Measurements from ENCODE around the gene ZNF813. TPM values are rescaled to one million over a fixed set of nuclear protein-coding genes. Genes with fewer than 3 reads are reported as not detected.
"Not testable (repeated sequence)": the region's sequence is repeated elsewhere in the genome, so short reads cannot be mapped to it uniquely, and the experiment has no call there.

ZNF813 gene
- 0.75 TPM for total RNA-seq
- long read RNA-seq = 0 reads

DNA sequence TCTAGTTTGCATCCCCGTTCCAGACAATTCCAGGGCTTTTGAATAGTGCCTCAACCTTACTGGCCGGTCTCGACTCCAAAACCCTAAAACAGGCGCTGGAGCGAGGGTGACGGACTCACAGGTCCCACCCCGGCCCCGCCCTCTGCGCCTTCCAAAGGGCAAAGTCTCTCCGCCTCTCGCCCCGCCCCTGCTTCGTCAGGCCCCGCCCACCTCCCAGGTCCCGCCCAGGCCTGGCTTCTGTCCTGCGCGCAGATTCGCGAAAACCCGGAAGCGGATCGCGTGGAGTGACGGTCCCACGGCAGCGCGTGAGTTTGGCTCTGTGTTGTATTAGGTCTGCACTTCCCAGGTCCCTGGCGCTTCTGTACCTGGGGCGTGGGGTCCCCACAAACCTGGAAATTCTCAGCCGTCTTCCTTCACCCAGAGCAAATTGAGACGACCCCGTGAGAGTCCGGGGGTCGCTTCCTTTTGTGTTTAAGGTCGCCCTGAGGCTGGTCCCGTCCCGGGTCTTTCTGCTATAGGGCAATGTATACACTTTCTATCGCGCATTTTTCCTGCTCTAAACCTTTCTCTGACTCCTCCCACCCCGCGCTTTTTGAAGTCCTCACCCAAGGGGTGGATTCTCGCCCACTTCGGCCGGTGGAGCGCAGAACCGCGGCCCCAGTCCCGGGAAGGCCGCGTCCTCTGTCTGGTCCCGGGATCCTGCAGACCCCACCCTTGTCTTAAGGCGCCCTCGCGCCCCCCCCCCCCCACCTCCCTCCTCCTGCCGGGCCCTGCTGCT, at the start of gene ZNF813:
Gene ZNF813, plus strand, starts transcription at position 249 of the 778 bp plus-strand sequence. CDS start 16,090 bp downstream, outside the sequence.
- ATAC-seq (ENCODE audit: poor library complexity) (peak; percentile 100), DNase-seq (peak; percentile 97)
- intact Hi-C loops (cut with DNase I) = no loop called here

DNA sequence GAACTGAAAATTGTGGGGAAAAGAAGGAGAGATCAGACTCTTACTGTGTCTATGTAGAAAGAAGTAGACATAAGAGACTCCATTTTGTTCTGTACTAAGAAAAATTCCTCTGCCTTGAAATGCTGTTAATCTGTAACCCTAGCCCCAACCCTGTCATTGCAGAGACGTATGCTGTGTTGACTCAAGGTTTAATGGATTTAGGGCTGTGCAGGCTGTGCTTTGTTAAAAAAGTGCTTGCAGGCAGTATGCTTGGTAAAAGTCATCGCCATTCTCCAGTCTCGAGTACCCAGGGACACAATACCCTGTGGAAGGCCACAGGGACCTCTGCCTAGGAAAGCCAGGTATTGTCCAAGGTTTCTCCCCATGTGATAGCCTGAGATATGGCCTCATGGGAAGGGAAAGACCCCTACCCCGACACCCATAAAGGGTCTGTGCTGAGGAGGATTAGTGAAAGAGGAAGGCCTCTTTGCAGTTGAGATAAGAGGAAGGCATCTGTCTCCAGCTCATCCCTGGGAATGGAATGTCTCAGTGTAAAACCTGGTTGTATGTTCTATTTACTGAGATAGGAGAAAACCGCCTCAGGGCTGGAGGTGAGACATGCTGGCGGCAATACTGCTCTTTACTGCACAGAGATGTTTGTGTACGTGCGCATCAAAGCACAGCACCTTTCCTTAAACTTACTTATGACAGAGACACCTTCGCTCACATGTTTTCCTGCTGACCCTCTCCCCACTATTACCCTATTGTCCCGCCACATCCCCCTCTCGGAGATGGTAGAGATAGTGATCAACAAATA, 46.8 kb upstream of the ZNF813 start:
- ATAC-seq (ENCODE audit: poor library complexity); DNase-seq: not testable (repeated sequence)
- intact Hi-C loops (cut with DNase I) = loop anchor here (10.0 kb wide), 1 partner anchor 324 kb away; no protein-coding TSS in a partner anchor

DNA sequence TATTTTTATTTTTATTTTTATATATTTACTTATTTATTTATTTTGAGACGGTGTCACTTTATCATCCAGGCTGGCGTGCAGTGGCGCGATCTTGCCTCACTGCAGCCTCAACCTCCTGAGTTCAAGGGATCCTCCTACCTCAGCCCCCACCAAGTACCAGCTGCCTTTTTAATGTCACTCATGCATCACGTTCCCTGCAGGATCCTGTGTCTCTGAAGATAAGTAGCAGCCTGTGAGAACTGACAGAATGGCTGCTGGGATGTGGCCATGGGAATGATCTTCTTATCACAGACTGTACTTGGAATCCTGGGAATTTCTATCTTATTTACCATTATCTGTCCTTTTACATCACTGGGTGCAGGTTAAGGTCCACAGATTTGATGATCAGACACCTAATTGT, 45.0 kb upstream of the ZNF813 start:
- intact Hi-C loops (cut with DNase I) = loop anchor here (10.0 kb wide), 1 partner anchor 322 kb away; no protein-coding TSS in a partner anchor
- no peak for ATAC-seq (ENCODE audit: poor library complexity)
- DNase-seq = no peak

DNA sequence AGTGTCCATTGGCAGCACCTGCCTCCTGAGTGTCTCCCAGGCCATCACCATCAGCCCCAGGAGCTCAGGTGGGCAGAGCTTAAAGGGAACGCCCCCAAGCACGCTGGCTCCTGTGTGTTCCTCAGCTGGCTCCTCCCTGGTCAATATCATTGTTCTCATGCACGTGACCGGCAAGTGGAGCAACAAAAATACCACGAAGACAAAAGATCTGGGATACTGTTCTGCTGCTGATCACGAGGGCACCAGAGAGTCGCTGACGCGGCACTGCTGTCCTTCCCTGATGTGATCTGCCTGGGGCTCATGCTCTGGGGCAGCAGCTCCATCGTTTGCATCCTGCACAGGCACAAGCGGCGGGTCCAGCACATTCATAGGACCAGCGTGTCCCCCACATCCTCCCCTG, 44.5 kb upstream of the ZNF813 start:
- peak; percentile 59 for ATAC-seq (ENCODE audit: poor library complexity)
- not testable (repeated sequence) for DNase-seq
- intact Hi-C loops (cut with DNase I) = loop anchor here (10.0 kb wide), 1 partner anchor 322 kb away; no protein-coding TSS in a partner anchor

DNA sequence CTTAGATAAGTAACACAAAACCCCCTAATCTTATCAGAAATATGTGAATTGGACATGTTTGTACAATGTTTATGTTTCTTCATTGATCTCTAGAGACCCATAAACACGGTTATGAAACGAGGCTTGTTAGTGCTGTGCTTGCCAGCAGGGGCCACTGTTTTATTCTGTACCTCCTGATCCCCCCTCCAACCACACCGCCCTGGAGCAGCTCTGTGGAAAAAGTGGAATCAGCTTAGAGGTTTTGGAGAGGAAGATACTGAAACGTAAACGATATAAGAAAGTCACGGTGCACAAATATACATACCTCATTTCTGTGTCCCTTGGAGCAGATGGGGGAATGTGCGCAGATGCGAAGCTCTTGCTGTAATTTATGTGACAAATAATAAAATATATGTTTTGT, 43.9 kb upstream of the ZNF813 start:
- not testable (repeated sequence) for DNase-seq
- peak; percentile 53 for ATAC-seq (ENCODE audit: poor library complexity)
- intact Hi-C loops (cut with DNase I) = loop anchor here (10.0 kb wide), 1 partner anchor 321 kb away; no protein-coding TSS in a partner anchor

DNA sequence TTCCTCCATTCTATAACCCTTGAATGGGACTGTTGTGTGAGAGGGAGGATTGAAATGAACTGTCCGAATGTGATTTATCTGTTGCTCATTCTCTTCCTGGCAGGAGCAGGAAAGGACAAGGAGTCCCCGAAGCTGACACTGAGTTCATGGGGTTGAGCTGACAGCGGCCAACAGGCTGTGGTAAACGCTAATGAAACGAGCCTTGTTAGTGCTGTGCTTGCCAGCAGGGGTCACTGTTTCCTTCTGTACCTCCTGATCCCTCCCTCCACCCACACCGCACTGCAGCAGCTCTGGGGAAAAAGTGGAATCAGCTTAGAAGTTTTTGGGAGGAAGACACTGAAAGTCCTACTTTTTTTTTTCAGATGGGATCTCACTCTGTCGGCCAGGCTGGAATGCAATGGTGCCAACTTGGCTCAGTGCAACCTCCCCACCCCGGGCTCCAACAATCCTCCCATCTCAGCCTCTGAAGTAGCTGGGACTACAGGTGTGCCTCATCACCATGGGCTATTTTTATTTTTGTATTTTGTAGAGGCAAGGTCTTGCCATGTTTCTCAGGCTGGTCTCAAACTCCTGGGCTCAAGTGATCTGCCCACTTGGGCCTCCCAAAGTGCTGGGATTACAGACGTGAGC, 42.5 kb upstream of the ZNF813 start:
- DNase-seq (peak; percentile 81), ATAC-seq (ENCODE audit: poor library complexity) (peak; percentile 97)
- intact Hi-C loops (cut with DNase I) = loop anchor here (10.0 kb wide), 1 partner anchor 320 kb away; no protein-coding TSS in a partner anchor

DNA sequence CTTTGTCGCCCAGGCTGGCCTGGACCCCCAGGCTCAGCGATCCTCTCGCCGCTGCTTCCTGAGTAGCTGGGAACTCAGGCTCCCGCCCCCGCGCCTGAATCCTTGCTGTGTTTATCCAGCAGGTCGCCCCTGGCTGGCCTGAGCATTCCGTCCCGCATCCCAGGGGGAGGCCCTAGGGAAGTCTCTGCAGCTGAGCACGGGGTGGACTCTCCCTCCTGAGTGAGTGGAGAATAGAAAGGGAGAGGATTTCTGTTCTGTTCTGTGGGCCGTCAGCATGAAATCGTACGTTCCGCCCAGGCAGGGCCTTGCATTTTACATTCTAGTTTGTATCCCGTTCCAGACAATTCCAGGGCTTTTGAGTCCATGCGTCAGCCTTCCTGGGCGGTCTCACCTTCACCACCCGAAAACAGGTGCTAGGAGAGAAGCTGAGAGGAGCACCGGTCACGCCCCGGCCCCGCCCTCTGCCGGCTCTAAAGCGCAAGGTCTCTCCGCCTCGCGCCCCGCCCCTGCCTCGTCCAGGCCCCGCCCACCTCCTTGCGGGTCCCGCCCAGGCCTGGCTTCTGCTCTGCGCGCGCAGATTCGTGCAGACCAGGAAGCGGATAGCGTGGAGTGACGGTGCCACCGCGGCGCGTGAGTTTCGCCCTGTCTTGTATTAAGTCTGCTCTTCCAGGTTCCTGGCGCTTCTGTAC, 36.0 kb upstream of the ZNF813 start, which contains the start of gene ZNF761:
Gene ZNF761, plus strand, starts transcription at position 586 of the 689 bp plus-strand sequence. CDS start 15,285 bp downstream, outside the sequence.
- intact Hi-C loops (cut with DNase I) = no loop called here
- ATAC-seq (ENCODE audit: poor library complexity) (peak; percentile 100), DNase-seq (peak; percentile 97)

DNA sequence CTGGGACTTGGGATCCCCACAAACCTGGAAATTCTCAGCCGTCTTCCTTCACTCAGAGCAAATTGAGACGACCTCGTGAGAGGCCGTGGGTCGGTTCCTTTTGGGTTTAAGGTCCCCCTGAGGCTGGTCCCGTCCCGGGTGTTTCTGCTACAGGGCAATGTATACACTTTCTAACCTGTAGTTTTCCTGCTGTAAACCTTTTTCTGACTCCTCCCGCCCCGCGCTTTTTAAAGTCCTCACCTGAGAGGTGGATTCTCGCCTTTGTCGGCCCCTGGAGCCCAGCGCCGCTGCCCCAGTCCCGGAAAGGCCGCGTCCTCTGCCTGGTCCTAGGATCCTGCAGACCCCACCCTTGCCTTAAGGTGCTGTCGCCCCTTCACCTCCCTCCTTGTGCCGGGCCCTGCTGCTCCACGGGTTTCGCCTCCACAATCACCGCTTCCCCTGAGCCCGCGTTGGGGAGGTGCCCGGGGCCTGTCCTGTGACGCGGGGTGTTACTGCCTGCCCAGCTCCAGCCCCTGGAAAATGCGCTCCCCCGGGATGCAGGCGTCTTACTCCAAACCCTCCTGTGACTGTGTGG, 35.4 kb upstream of the ZNF813 start:
- DNase-seq (peak; percentile 50), ATAC-seq (ENCODE audit: poor library complexity) (peak; percentile 42)
- intact Hi-C loops (cut with DNase I) = no loop called here

DNA sequence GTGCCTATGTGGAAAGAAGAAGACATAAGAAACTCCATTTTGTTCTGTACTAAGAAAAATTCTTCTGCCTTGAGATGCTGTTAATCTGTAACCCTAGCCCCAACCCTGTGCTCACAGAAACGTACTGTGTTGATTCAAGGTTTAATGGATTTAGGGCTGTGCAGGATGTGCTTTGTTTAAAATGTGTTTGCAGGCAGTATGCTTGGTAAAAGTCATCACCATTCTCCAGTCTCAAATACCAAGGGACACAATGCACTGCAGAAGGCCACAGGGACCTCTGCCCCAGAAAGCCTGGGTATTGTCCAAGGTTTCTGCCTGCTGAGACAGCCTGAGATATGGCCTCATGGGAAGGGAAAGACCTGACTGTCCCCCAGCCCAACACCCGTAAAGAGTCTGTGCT, 23.7 kb upstream of the ZNF813 start:
- ATAC-seq (ENCODE audit: poor library complexity); DNase-seq; intact Hi-C loops (cut with DNase I): not testable (repeated sequence)

DNA sequence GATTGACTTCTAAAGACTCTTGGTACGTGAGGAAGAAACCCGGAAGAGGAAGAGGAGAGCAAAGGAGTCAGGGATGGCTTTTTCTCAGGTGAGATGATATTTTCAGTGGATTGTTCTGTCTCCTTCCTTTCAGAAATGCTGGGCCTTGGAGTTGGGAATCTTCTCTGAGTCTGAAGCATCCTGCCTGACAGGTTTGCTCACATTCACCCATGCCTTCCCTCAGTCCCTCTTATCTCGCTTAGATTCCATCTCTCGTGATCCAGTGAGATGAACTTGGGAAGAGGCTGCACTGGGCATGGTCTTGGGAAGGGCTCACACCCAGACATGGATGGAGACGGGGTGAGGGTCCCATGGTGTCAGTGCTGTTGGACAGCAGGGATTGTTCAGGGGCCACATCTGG, 20.3 kb upstream of the ZNF813 start:
- intact Hi-C loops (cut with DNase I); DNase-seq; ATAC-seq (ENCODE audit: poor library complexity): not testable (repeated sequence)

DNA sequence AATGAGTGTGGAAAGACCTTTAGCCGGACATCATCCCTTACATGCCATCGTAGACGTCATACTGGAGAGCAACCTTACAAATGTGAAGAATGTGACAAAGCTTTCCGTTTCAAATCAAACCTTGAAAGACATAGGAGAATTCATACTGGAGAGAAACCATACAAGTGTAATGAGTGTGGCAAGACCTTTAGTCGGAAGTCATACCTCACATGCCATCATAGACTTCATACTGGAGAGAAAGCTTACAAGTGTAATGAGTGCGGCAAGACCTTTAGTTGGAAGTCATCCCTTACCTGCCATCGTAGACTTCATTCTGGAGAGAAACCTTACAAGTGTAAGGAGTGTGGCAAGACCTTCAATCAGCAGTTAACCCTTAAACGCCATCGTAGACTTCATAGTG, 11.7 kb upstream of the ZNF813 start:
- intact Hi-C loops (cut with DNase I) = no loop called here
- DNase-seq (no peak), ATAC-seq (ENCODE audit: poor library complexity) (no peak)

DNA sequence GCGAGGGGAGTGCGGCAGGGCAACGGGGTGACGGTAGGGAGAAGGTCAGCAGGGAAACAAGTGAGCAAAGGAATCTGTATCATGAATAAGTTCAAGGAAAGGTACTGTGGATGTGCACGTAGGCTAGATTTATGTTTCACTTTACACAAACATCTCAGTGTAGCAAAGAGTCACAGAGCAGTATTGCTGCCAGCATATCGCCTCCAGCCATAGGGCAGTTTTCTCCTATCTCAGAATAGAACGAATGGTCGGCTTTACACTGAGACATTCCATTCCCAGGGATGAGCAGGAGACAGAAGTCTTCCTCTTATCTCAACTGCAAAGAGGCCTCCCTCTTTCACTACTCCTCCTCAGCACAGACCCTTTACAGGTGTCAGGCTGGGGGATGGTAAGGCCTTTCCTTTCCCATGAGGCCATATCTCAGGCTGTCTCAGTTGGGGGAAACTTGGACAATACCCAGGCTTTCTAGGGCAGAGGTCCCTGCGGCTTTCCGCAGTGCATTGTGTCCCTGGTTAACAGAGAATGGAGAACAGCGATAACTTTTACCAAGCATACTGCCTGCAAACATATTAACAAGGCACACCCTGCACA, 7.3 kb upstream of the ZNF813 start:
- not testable (repeated sequence) for ATAC-seq (ENCODE audit: poor library complexity)

DNA sequence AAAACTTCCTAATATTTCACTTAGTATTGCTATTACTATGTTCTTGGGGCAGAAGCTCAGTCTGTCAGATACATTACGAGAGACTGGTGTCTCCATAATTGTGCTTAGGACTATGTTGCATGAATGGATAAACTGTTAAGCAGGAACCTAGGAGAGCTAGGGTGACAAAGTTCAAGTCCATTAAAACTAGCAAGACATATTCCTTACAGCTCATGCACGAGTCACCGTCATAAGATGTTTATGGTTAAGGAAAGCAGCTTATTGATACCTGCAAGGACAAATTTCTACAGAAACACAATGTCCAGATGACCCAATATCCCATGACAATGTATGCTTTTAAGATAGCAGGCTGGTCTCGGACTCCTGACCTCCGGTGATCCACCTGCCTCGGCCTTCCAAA, 5.7 kb upstream of the ZNF813 start:
- DNase-seq (no peak), ATAC-seq (ENCODE audit: poor library complexity) (no peak)
- intact Hi-C loops (cut with DNase I) = no loop called here

More for the DNA sequence above, 7.3 kb upstream of the ZNF813 start:
- intact Hi-C loops (cut with DNase I); DNase-seq: not testable (repeated sequence)

DNA sequence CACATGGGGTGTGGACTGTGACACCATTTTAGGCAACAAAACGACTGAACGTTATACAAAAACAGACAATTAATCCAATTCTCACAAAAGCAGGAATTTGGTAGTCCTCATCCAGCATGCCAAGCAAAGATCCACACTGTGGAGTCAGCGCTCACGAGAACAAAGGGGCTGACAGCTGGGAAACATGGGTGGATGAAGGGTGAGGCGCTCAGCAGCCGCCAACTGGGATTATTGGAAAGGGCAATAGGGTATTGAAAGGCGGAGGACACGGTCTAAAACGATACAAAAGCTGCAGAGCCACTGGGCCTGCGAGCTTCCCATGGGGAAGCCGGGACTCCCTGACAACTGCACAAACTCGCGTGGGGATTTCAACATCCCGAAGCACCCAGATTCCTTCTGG, 4.7 kb upstream of the ZNF813 start:
- DNase-seq (no peak), ATAC-seq (ENCODE audit: poor library complexity) (no peak)
- intact Hi-C loops (cut with DNase I) = no loop called here

DNA sequence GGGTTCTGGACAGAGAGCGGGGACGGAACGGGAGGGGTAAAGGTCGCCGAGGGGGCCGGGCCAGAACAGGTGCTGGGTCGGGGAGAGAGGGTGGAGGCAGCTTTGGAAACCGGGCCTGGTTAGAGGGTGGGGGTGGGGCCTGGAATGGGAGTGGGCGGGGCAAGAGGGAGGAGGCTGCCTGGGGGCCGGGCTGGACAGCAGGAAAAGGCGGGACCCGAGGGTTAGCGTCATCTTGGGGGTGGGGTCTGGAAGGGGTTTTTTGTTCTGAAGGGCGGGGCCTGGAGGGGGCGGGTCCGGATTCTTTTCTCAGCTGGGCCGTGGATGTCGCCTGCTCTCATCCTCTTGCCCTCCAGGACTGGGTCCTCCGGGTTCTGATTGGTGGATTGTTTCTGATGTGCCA, 4.3 kb upstream of the ZNF813 start:
- no peak for ATAC-seq (ENCODE audit: poor library complexity)
- intact Hi-C loops (cut with DNase I) = no loop called here
- peak; percentile 51 for DNase-seq

DNA sequence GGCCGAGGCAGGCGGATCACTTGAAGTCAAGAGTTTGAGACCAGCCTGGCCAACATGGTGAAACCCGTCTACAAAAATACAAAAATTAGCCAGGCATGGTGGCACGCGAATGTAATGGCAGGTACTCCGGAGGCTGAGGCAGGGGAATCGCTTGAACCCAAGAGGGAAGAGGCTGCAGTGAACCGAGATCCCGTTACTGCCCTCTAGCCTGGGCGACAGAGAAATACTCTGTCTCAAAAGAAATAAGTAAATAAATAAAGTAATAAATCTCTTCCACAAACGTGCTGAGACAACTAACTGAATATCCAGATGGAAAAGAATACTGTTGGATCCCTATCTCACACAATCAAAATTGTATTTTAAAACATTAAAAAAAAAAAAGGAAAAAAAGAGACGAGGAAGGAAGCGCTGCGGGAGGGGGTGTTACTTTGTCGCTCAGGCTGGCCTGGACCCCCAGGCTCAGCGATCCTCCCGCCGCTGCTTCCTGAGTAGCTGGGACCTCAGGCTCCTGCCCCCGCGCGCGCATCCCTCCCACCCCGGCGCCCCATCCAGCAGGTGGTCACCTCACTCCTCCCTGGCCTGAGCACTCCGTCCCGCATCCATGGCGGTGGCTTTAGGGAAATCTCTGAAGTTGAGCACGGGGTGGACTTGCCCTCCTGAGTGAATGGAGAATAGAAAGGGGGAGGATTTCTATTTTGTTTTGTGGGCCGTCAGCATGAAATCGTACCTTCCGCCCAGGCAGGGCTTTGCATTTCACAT, 628 bp upstream of the ZNF813 start:
- DNase-seq (peak; percentile 47), ATAC-seq (ENCODE audit: poor library complexity) (peak; percentile 16)
- intact Hi-C loops (cut with DNase I) = no loop called here

DNA sequence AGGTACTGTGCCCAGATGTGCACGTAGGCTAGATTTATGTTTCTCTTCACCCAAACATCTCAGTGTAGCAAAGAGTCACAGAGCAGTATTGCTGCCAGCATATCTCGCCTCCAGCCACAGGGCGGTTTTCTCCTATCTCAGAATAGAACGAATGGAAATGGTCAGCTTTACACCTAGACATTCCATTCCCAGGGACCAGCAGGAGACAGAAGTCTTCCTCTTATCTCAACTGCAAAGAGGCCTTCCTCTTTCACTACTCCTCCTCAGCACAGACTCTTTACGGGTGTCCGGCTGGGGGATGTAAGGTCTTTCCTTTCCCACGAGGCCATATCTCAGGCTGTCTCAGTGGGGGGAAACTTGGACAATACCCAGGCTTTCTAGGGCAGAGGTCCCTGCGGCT, 1.1 kb downstream of the ZNF813 start:
- DNase-seq; ATAC-seq (ENCODE audit: poor library complexity); intact Hi-C loops (cut with DNase I): not testable (repeated sequence)

Data from Right ventricle myocardium superior (tissue), 1 donor.